ENCODE data around the gene THAP11.
A peak's percentile ranks its signal among the peaks of the same experiment; 100 is the strongest.

Gene THAP11

GRCh38 chr16:67841198-67841815, 813 bp upstream of the THAP11 start:
- no peak for TF ChIP-seq CTCF (IDR thresholded peaks at IDR 0.05; ENCODE audit: insufficient read depth, low read length, missing control alignments)
- ChIA-PET CTCF (interaction anchor here (0.5 to 3.1 kb wide), 14 partner anchors 8 to 321 kb away, joined by 3 to 24 read pairs (median 4); no protein-coding TSS in a partner anchor), POLR2A (interaction anchor here (0.6 kb wide), 1 partner anchor 23 kb away, joined by 3 read pairs; no protein-coding TSS in a partner anchor)
- DNase-seq (ENCODE audit: low read depth, low spot score): no peak
- H3K4me3 ChIP-seq (ENCODE audit: low read depth, low read length): peak overlapping the region; percentile 41

DNA sequence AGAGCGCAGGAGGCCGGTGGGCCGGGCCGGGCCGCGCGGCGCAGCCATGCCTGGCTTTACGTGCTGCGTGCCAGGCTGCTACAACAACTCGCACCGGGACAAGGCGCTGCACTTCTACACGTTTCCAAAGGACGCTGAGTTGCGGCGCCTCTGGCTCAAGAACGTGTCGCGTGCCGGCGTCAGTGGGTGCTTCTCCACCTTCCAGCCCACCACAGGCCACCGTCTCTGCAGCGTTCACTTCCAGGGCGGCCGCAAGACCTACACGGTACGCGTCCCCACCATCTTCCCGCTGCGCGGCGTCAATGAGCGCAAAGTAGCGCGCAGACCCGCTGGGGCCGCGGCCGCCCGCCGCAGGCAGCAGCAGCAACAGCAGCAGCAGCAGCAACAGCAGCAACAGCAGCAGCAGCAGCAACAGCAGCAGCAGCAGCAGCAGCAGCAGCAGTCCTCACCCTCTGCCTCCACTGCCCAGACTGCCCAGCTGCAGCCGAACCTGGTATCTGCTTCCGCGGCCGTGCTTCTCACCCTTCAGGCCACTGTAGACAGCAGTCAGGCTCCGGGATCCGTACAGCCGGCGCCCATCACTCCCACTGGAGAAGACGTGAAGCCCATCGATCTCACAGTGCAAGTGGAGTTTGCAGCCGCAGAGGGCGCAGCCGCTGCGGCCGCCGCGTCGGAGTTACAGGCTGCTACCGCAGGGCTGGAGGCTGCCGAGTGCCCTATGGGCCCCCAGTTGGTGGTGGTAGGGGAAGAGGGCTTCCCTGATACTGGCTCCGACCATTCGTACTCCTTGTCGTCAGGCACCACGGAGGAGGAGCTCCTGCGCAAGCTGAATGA, 606 bp downstream of the THAP11 start:
- H3K4me3 ChIP-seq (ENCODE audit: low read depth, low read length): peak overlapping the region; percentile 97
- DNase-seq (ENCODE audit: low read depth, low spot score): no peak
- peak; percentile 44 for TF ChIP-seq CTCF (IDR thresholded peaks at IDR 0.05; ENCODE audit: insufficient read depth, low read length, missing control alignments)
- ChIA-PET POLR2A (no interaction called here), CTCF (interaction anchor here (1.1 to 4.3 kb wide), 6 partner anchors 9 to 86 kb away, joined by 3 to 21 read pairs (median 6); partner anchors contain the start of gene NRN1L)

- CTCF ChIA-PET: interaction anchor here (1.1 to 4.3 kb wide), 7 partner anchors 9 to 85 kb away, joined by 3 to 21 read pairs (median 6); partner anchors contain the start of gene NRN1L
- peak overlapping the region; percentile 97 for H3K4me3 ChIP-seq (ENCODE audit: low read depth, low read length)
- no peak for DNase-seq (ENCODE audit: low read depth, low spot score)
- POLR2A ChIA-PET: no interaction called here
- no peak for TF ChIP-seq CTCF (IDR thresholded peaks at IDR 0.05; ENCODE audit: insufficient read depth, low read length, missing control alignments)
These were observed 1.2 kb downstream of the THAP11 start for GRCh38 chr16:67843343-67843765.

- ChIA-PET POLR2A (interaction anchor here (0.7 to 1.7 kb wide), 4 partner anchors 11 to 38 kb away, joined by 3 to 6 read pairs (median 3); partner anchors contain the start of genes EDC4 and TSNAXIP1), CTCF (interaction anchor here (0.6 to 4.3 kb wide), 18 partner anchors 9 to 327 kb away, joined by 3 to 21 read pairs (median 5); partner anchors contain the start of genes NRN1L and PSKH1)
- no peak for DNase-seq (ENCODE audit: low read depth, low spot score)
- TF ChIP-seq CTCF (IDR thresholded peaks at IDR 0.05; ENCODE audit: insufficient read depth, low read length, missing control alignments): peak; percentile 22
- peak overlapping the region; percentile 33 for H3K4me3 ChIP-seq (ENCODE audit: low read depth, low read length)
These were observed 2.4 kb downstream of the THAP11 start for GRCh38 chr16:67844497-67844896.

- H3K4me3 ChIP-seq (ENCODE audit: low read depth, low read length): peak overlapping the region; percentile 86
- ChIA-PET POLR2A (interaction anchor here (0.6 to 1.7 kb wide), 8 partner anchors 12 to 289 kb away, joined by 3 to 6 read pairs (median 3); no protein-coding TSS in a partner anchor), CTCF (interaction anchor here (0.9 to 4.3 kb wide), 19 partner anchors 8 to 332 kb away, joined by 3 to 21 read pairs (median 5); partner anchors contain the start of gene PSKH1)
- TF ChIP-seq CTCF (IDR thresholded peaks at IDR 0.05; ENCODE audit: insufficient read depth, low read length, missing control alignments): no peak
- DNase-seq (ENCODE audit: low read depth, low spot score): no peak
These were observed 3.4 kb downstream of the THAP11 start for GRCh38 chr16:67845291-67846062.
